ENCODE results near the gene EIF1AD. TPM values are rescaled to one million over a fixed set of nuclear protein-coding genes. Genes with fewer than 3 reads are reported as not detected.

Gene EIF1AD
- total RNA-seq, 1 donor from 2014 or later: 19.7 TPM

GRCh38 chr11:65968600-65969482, 33.1 kb downstream of the EIF1AD start:
- H3K4me1 ChIP-seq: peaks cover 8% of the 10 kb centered on the region
- no peak for DNase-seq
- no peak overlapping the region for H3K27ac ChIP-seq (replicated peaks)
- no peak for TF ChIP-seq CTCF (IDR thresholded peaks at IDR 0.05; ENCODE audit: borderline replicate concordance)
- intact Hi-C loops (cut with micrococcal nuclease): no loop called here
- H3K4me3 ChIP-seq: no peak overlapping the region
- H3K27me3 ChIP-seq (ENCODE audit: low read depth): no peaks in the 10 kb centered on the region
- no peaks in the 10 kb centered on the region for H3K9me3 ChIP-seq (replicated peaks)
- H3K36me3 ChIP-seq: peaks cover 73% of the 10 kb centered on the region

GRCh38 chr11:65967329-65967934, 34.5 kb downstream of the EIF1AD start:
- Histone ChIP-seq H3K36me3 (peaks cover 67% of the 10 kb centered on the region), H3K27ac (replicated peaks) (no peak overlapping the region), H3K9me3 (replicated peaks) (no peaks in the 10 kb centered on the region), H3K4me3 (no peak overlapping the region), H3K4me1 (peaks cover 22% of the 10 kb centered on the region), H3K27me3 (ENCODE audit: low read depth) (no peaks in the 10 kb centered on the region)
- TF ChIP-seq CTCF (IDR thresholded peaks at IDR 0.05; ENCODE audit: borderline replicate concordance): no peak
- intact Hi-C loops (cut with micrococcal nuclease): no loop called here
- DNase-seq: no peak

- no peak overlapping the region for H3K27ac ChIP-seq (replicated peaks)
- DNase-seq: no peak
Measured at GRCh38 chr11:65965986-65966762, 35.8 kb downstream of the EIF1AD start.

GRCh38 chr11:65964906-65965305, 37.1 kb downstream of the EIF1AD start:
- no peak overlapping the region for H3K4me3 ChIP-seq
- TF ChIP-seq CTCF (IDR thresholded peaks at IDR 0.05; ENCODE audit: borderline replicate concordance): no peak
- no peaks in the 10 kb centered on the region for H3K9me3 ChIP-seq (replicated peaks)
- no peak for DNase-seq
- H3K36me3 ChIP-seq: peaks cover 63% of the 10 kb centered on the region
- intact Hi-C loops (cut with micrococcal nuclease): no loop called here
- H3K4me1 ChIP-seq: peaks cover 38% of the 10 kb centered on the region
- H3K27ac ChIP-seq (replicated peaks): no peak overlapping the region
- no peaks in the 10 kb centered on the region for H3K27me3 ChIP-seq (ENCODE audit: low read depth)

More at GRCh38 chr11:65965986-65966762, 35.8 kb downstream of the EIF1AD start:
- TF ChIP-seq CTCF (IDR thresholded peaks at IDR 0.05; ENCODE audit: borderline replicate concordance): no peak
- Histone ChIP-seq H3K27me3 (ENCODE audit: low read depth) (no peaks in the 10 kb centered on the region), H3K4me1 (peaks cover 31% of the 10 kb centered on the region), H3K4me3 (no peak overlapping the region), H3K36me3 (peaks cover 67% of the 10 kb centered on the region), H3K9me3 (replicated peaks) (no peaks in the 10 kb centered on the region)
- intact Hi-C loops (cut with micrococcal nuclease): no loop called here

GRCh38 chr11:65962141-65962564, 39.8 kb downstream of the EIF1AD start:
- H3K4me3 ChIP-seq: peak overlapping the region; percentile 84
- intact Hi-C loops (cut with micrococcal nuclease): no loop called here
- H3K27me3 ChIP-seq (ENCODE audit: low read depth): no peaks in the 10 kb centered on the region
- peaks cover 35% of the 10 kb centered on the region for H3K36me3 ChIP-seq
- no peak for DNase-seq
- TF ChIP-seq CTCF (IDR thresholded peaks at IDR 0.05; ENCODE audit: borderline replicate concordance): no peak
- peak overlapping the region; percentile 88 for H3K27ac ChIP-seq (replicated peaks)
- H3K4me1 ChIP-seq: peaks cover 38% of the 10 kb centered on the region
- H3K9me3 ChIP-seq (replicated peaks): no peaks in the 10 kb centered on the region

All from left ventricle myocardium inferior (tissue), 1 donor.